ENCODE data around the gene MEIG1.
"Not testable (repeated sequence)": the region's sequence is repeated elsewhere in the genome, so short reads cannot be mapped to it uniquely, and the experiment has no call there.

DNA sequence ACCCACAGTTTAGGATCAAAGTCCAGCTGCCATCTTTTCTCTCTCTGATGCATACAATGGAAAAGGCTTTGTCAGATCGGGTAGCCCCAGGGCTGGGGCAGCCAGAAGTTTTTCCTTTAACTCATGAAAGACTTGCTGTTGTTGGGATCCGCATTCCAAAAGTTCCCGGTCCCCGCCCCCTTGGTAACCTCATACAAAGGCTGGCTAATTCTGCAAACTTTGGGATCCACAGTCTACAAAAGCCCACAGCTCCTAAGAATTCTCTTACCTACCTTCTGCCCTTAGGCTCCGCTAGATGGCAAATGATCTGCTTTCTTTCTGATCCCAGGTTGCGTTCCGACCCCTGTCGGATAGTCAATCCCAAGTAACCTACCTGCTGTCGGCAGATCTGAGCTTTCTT is 33.1 kb downstream of the MEIG1 start:
- TF ChIP-seq, protein P1, sequence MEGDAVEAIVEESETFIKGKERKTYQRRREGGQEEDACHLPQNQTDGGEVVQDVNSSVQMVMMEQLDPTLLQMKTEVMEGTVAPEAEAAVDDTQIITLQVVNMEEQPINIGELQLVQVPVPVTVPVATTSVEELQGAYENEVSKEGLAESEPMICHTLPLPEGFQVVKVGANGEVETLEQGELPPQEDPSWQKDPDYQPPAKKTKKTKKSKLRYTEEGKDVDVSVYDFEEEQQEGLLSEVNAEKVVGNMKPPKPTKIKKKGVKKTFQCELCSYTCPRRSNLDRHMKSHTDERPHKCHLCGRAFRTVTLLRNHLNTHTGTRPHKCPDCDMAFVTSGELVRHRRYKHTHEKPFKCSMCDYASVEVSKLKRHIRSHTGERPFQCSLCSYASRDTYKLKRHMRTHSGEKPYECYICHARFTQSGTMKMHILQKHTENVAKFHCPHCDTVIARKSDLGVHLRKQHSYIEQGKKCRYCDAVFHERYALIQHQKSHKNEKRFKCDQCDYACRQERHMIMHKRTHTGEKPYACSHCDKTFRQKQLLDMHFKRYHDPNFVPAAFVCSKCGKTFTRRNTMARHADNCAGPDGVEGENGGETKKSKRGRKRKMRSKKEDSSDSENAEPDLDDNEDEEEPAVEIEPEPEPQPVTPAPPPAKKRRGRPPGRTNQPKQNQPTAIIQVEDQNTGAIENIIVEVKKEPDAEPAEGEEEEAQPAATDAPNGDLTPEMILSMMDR (IDR thresholded peaks at IDR 0.05): not testable (repeated sequence)
- TF ChIP-seq EZH2phosphoT487 (IDR thresholded peaks at IDR 0.05): not testable (repeated sequence)
